ENCODE measurements around the gene SSC5D. TPM values are rescaled to one million over a fixed set of nuclear protein-coding genes. Genes with fewer than 3 reads are reported as not detected.

SSC5D gene
- 0.05 TPM in 1 of 2 replicates, not detected in the other for polyA plus RNA-seq

DNA sequence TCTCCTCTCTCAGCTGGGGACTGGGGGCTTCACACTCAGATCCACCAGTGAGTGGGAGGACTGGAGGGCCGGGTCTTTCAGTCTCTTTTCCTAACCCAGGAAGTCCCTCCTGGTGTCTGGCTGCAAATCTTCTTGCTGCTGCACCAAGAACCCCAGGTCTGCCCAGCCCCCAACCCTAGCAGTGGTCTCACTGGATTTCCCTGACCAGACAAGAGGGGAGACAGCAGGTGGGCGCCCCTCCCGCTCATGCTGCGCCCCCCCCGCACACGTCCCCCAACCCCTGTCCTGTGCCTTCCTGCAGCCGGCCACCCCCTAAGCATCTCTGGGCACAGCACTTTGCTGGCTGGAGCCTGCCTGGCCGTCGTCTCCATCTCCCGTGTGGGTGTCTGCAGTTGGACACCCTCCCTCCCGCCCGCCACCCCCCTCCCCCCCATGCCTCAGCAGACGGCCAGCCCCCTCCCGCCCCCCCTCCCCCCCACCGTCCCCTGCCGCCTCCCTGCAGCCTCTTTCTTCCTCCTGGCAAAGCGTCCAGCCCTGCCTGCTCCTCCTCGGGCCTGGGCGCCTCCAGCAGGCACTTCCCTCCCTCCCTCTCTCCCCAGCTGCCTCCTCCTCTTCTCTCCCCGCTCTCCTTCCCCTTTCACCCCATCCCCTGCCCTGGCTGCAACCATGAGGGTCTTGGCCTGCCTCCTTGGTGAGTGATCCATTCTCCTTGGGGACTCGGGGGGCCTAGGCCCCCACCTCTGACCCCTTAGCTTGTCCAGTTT is at the start of gene SSC5D:
TSS of gene SSC5D (plus strand) at position 513 of the 764 bp plus-strand sequence. CDS start at position 667, 154 bp downstream.

DNA sequence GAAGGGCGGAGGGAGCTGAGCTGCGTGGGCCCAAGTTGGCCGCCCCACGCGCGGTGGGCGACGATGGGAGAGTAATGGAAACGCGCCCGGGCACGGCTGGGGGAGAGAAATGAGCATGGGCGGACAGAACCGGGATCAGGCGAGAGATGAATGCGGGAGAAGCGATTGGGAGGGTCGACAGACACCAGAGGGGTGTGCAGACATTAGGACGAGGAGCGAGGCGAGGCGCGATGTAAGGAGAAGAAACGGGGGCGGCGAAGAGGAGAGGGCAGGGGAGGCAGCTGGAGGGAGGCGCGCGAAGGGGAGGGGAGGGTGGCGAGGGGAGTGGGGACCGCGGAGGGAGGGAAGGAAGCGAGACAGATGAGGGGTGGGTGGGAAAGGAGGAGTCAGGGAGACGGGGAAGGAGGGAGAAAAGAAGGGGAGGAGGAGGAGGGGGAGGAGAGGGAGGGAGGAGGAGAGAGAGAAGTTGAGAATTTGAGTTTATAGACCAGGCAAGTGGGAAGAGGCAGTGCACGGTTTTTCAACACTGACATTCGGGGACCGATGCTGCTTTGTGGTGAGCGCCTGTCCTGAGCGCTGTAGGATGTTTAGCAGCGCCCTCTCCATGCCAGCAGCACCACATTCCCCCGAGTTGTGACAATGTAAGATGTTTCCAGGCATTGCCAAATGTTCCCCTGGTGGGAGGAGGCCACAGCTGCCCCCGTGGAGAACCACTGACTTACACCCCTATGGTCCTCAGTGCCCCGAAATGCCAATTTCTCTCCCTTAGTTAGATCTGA is 45.0 kb upstream of the SSC5D start, which contains the start of gene SHISA7:
TSS of gene SHISA7 (minus strand) at position 256 of the 779 bp plus-strand sequence. CDS start 437 bp downstream, outside the sequence.

DNA sequence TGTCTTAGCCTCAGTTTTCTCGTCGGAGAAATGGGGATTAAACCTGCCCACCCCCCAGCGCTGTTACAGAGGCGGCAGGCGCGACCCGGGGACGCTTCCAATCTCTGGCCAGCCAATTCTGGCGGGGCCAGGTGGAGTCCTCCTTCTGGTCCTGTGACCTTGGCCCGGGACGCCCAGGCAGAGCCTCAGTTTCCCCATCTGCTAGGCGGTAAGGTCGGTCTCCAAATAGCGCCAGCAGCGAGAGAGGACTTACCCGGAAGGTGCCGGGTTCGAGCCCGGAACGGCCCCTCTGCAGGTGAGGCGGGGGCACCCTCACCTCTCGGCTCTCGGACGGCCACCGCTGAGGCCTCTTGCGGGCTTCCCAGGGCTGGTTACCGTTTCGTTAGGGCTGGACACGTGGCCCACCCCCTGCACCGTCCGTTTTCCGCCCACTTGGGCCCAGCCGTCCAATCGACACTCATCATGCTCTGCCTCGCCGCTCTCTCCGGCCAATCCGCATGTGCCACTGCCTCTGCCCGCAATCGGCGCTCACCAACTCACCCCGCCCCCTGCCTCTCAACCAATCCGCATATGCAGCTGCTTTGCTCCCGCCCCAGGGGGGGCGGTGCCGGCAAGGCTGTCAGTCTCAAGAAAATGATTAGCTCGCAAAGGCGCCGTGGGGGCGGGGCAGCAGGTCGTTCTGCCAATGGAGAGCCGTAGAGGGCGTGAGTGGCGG is 26.8 kb upstream of the SSC5D start, which contains the start of gene ISOC2:
TSS of gene ISOC2 (minus strand) at position 384 of the 715 bp plus-strand sequence. CDS start 5,156 bp downstream, outside the sequence.

GRCh38 chr19:55464662-55465054 is 23.6 kb upstream of the SSC5D start, which contains the start of gene C19orf85:
TSS of gene C19orf85 (minus strand) at chr19:55464751. CDS start at chr19:55464554, 197 bp downstream.

DNA sequence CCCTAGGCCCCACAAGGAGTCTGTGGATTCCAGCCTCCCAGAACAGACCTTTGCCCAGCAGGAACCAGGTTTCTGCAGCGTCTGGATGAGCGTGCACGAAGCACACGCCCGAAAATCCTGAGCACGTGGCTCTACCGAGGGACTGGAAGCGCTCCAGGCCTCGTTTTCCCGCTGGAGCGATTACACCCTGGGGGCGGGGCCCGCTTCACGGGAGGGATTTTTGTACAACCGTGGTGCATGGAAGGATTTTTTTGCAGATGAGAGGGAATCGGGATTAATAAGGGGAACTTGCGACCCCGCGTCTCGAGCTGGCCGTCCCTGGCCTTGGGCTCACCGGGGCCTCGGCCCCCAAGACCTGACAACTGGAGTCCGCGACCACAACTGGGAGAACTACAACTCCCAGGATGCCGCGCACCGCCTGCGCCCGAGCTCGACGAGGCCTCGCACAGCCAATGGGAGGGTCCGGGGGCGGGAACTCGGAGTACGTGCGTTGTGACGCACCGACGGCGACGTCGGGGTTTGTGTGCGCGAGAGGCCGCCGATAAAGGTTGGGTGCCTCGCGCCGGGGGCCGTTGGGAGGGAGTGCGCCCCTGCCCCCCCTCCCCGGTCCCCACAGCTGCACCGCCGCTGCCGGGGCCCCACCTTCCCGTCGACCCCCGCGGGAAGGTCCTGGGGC is 12.0 kb upstream of the SSC5D start, which contains the start of gene ZNF628:
TSS of gene ZNF628 (plus strand) at position 518 of the 676 bp plus-strand sequence. CDS start 3,294 bp downstream, outside the sequence.

DNA sequence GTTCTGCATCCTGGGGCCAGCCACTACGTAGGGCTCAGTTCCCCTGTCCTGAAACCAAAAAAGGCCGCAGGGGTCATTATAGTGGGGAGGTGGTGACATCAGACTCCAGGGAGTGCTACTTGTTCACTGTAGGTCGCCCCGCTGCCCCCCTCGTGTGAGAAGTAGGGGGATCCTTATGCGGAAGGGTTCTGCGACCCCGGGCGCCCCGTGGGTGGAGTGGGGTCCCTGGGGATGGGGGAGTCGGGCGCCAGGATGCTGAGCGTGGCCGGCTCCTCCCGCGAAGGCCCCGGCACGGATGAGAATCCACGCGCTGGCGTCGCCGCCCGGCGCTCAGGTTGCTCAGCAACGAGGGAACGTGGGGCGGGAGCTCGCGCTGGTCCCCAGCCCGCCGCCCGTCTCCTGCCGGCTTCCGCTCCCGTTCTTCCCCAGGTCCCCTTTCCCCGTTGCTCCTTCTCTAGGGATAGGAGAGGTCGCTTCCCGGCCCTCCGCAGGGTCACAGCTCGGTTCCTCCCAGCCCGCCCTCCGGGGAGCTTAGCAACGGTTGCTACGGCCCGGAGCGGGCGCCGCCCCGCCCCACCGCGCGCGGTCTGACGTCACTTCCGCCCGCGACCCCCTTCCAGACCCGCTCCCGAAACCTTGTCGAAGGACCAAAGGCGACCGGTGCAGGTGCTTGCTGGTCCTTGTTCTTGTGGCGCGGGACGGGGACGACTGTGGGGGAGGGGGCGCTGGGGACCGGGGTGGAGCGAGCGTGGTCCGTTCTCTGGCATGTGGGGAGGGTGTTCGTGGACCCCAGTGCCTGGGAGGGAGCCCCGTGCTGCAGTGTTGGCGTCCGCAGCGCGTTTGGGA is 3.4 kb upstream of the SSC5D start, which contains the start of gene NAT14:
TSS of gene NAT14 (plus strand) at position 596 of the 846 bp plus-strand sequence. CDS start 521 bp downstream, outside the sequence.

GRCh38 chr19:55536951-55537740 is 48.9 kb downstream of the SSC5D start, which contains the start of gene SBK2:
TSS of gene SBK2 (minus strand) at chr19:55537133. CDS start at chr19:55536294, 839 bp downstream.

GRCh38 chr19:55545443-55545842 is 57.2 kb downstream of the SSC5D start, which contains the start of gene SBK3:
TSS of gene SBK3 (minus strand) at chr19:55545543. CDS start at chr19:55545543, 0 bp downstream.

Other genes with a start within 250 kb of the SSC5D start
- gene PPP6R1, start 229.4 kb upstream of the SSC5D start, polyA plus RNA-seq, result 1.3 and 2.7 TPM in 2 replicates
- 5.9 and 10.4 TPM in 2 replicates for gene HSPBP1, start 208.3 kb upstream of the SSC5D start, polyA plus RNA-seq
- 0.44 and 2.8 TPM in 2 replicates for gene BRSK1, start 204.4 kb upstream of the SSC5D start, polyA plus RNA-seq
- not detected in 2 replicates for gene TMEM150B, start 163.1 kb upstream of the SSC5D start, polyA plus RNA-seq
- gene KMT5C, start 148.6 kb upstream of the SSC5D start, polyA plus RNA-seq, result 0.77 TPM in 1 of 2 replicates, not detected in the other
- not detected in 2 replicates for gene COX6B2, start 133.7 kb upstream of the SSC5D start, polyA plus RNA-seq
- gene GARIN5B, start 125.2 kb upstream of the SSC5D start, polyA plus RNA-seq, result not detected in 2 replicates
- not detected in 2 replicates for gene IL11, start 118.0 kb upstream of the SSC5D start, polyA plus RNA-seq
- not detected in 2 replicates for gene TMEM190, start 111.6 kb upstream of the SSC5D start, polyA plus RNA-seq
- gene TMEM238, start 104.1 kb upstream of the SSC5D start, polyA plus RNA-seq, result not detected in 2 replicates
- 339 and 376 TPM in 2 replicates for gene RPL28, start 102.5 kb upstream of the SSC5D start, polyA plus RNA-seq
- gene UBE2S, start 80.6 kb upstream of the SSC5D start, polyA plus RNA-seq, result 1.3 and 1.6 TPM in 2 replicates
- gene SHISA7, start 45.1 kb upstream of the SSC5D start, polyA plus RNA-seq, result 0.62 TPM in 1 of 2 replicates, not detected in the other
- gene ISOC2, start 26.8 kb upstream of the SSC5D start, polyA plus RNA-seq, result 0.93 and 1.2 TPM in 2 replicates
- gene C19orf85, start 23.7 kb upstream of the SSC5D start, polyA plus RNA-seq, result not detected in 2 replicates
- gene ZNF628, start 11.8 kb upstream of the SSC5D start, polyA plus RNA-seq, result not detected in 2 replicates
- 26.9 and 43.3 TPM in 2 replicates for gene NAT14, start 3.2 kb upstream of the SSC5D start, polyA plus RNA-seq
- gene SBK2, start 48.7 kb downstream of the SSC5D start, polyA plus RNA-seq, result not detected in 2 replicates
- not detected in 2 replicates for gene SBK3, start 57.1 kb downstream of the SSC5D start, polyA plus RNA-seq
- 0.36 and 0.48 TPM in 2 replicates for gene ZNF579, start 92.4 kb downstream of the SSC5D start, polyA plus RNA-seq
- 1.7 and 4.2 TPM in 2 replicates for gene FIZ1, start 111.1 kb downstream of the SSC5D start, polyA plus RNA-seq
- gene ZNF524, start 111.9 kb downstream of the SSC5D start, polyA plus RNA-seq, result 0.36 TPM in 1 of 2 replicates, not detected in the other
- gene ZNF865, start 117.2 kb downstream of the SSC5D start, polyA plus RNA-seq, result 0.22 TPM in 1 of 2 replicates, not detected in the other
- gene ZNF784, start 136.1 kb downstream of the SSC5D start, polyA plus RNA-seq, result 0.16 and 0.27 TPM in 2 replicates
- gene ZNF580, start 152.6 kb downstream of the SSC5D start, polyA plus RNA-seq, result 8.2 and 11.4 TPM in 2 replicates
- 0.74 and 4.1 TPM in 2 replicates for gene ZNF581, start 155.2 kb downstream of the SSC5D start, polyA plus RNA-seq
- gene CCDC106, start 159.8 kb downstream of the SSC5D start, polyA plus RNA-seq, result 0.35 and 0.67 TPM in 2 replicates
- 2.8 and 3.7 TPM in 2 replicates for gene U2AF2, start 166.6 kb downstream of the SSC5D start, polyA plus RNA-seq
- 1.3 and 1.4 TPM in 2 replicates for gene EPN1, start 186.8 kb downstream of the SSC5D start, polyA plus RNA-seq
- gene NLRP9, start 250.0 kb downstream of the SSC5D start, polyA plus RNA-seq, result not detected in 2 replicates